GM19395 (cell line): ENCODE results near the gene LMNB1.
"Not testable (repeated sequence)": the region's sequence is repeated elsewhere in the genome, so short reads cannot be mapped to it uniquely, and the experiment has no call there.

Experiments used
- ATAC-seq: cut with Tn5 transposase; IDR thresholded peaks from one replicate; pipeline ENCODE4 v1.9.1; 2021; ENCODE audit warnings: mild to moderate bottlenecking, moderate library complexity; ENCODE audit not compliant: unreplicated experiment

The LMNB1 gene

DNA sequence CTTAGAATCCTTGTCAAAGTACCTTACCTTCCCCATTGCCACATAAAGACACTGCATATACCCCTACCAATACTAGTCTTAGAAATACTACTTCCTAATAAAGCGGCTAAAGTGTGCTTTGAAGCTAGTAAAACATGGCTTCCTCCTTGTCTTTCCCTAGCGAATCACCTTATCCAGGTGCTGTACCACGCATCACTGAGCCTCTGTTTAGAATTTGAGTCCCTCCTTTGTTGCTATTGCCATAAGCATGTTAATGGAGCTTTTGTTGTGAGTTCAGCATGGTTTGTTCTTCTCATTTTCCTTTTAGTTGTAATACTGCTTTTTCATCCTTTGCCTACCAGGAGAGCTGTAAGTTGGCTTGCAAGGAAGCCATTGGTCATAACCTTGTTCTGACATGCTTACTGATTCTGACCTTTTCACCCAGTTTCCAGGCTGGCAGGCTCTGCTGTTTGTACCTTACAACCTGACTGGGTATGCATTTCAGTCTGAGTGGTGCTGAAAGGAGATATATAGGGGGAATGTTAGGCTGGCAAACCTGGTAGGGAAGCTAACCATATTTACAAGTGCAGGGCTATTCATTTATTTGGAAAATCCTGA is 49.8 kb downstream of the LMNB1 start:
- no peak for ATAC-seq

DNA sequence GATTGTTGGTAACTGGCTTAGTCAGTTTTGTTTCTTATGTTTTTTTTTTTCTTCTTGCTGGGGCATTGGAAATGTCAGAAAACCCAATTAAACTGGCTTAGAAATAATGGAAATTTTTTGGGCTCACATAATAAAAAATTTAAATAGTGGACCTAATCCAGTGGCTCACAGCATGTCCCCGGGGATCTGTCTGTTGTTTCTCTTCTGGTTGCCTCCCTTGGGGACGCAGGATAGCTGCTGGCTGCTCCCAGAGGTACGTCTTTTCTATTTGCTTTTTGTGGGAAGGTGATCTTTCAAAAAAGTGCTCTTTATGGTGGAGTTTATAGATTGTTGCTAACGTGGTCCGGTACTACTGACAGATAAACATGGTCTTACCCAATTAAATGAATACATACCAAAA is 52.2 kb downstream of the LMNB1 start:
- ATAC-seq: no peak

GRCh38 chr5:126830061-126830460 is 53.1 kb downstream of the LMNB1 start:
- ATAC-seq: no peak

DNA sequence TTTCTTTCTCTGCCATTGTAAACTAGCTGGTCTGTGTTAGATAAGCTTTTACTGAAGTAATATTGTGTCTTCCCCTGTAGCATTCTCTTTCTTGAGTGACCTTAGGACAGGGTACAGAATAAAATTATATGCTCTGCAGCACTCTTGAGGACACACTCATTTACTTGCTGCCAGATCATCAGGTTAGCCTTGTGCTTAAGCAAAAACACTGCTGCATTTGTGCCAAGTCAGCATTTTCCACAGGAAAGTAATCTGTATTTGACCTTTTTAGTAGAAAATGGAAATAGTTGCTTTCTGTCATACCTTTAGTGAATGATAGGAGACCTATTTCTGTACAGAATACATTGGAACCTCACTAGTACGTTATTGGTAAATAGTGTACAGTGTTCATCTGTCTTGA is 54.2 kb downstream of the LMNB1 start:
- no peak for ATAC-seq

DNA sequence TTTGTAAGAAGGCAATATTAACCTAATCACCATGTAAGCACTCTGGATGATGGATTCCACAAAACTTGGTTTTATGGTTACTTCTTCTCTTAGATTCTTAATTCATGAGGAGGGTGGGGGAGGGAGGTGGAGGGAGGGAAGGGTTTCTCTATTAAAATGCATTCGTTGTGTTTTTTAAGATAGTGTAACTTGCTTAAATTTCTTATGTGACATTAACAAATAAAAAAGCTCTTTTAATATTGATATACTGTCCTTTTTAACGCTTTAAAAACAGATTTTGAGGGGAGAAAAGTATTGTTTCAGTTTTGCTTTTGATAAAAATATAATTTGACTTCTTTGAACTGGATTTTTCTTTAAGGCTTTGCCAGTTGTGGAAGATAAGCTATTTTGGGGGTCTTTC is 59.8 kb downstream of the LMNB1 start:
- no peak for ATAC-seq

- ATAC-seq: no peak
These were observed 60.3 kb downstream of the LMNB1 start for GRCh38 chr5:126837242-126837641.

- no peak for ATAC-seq
These were observed 61.1 kb downstream of the LMNB1 start for GRCh38 chr5:126837906-126838539.

DNA sequence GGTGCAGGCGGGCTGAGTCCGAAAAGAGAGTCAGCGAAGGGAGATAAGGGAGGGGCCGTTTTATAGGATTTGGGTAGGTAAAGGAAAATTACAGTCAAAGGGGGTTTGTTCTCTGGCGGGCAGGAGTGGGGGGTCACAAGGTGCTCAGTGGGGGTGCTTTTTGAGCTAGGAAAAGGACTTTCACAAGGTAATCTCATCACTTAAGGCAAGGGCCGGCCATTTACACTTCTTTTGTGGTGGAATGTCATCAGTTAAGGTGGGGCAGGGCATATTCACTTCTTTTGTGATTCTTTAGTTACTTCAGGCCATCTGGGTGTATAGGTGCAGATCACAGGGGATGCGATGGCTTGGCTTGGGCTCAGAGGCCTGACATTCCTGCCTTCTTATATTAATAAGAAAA is 62.5 kb downstream of the LMNB1 start:
- ATAC-seq: not testable (repeated sequence)

GRCh38 chr5:126843375-126843774 is 66.4 kb downstream of the LMNB1 start:
- not testable (repeated sequence) for ATAC-seq

GRCh38 chr5:126845470-126846070 is 68.6 kb downstream of the LMNB1 start:
- ATAC-seq: peak; percentile 94

GRCh38 chr5:126846344-126846743 is 69.4 kb downstream of the LMNB1 start:
- no peak for ATAC-seq

DNA sequence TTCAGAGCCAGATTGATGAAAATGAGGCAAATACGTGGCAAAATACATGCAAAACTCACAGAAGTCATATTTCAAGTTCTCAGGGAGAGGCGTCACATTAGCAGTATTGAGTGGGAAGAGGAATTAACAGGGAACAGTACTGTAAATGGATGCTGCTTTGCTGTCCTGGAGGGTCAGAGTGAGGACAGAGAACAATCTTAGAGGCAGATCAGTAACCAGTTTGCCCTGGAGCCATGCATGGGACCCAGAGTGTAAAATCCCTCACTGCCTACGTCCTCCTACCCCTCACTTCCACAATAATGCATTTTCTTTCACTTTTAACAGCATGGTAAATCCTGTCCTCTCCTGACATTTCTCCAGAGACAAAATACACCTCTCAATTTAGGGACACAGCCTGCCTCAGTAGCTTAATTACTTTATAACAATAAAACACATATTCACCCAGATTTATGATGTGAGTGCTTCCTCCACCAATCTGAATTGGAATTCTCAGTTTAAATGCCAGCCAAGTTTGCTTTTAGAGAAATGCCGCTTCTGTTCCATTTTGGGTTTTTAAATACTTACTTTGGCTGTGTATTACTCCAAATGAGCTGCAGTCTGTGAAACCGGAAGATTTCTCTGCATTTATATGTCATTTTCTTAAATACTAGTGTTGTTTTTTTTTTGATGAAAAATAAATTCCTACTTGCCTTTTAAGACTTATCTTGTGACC is 70.0 kb downstream of the LMNB1 start:
- no peak for ATAC-seq

DNA sequence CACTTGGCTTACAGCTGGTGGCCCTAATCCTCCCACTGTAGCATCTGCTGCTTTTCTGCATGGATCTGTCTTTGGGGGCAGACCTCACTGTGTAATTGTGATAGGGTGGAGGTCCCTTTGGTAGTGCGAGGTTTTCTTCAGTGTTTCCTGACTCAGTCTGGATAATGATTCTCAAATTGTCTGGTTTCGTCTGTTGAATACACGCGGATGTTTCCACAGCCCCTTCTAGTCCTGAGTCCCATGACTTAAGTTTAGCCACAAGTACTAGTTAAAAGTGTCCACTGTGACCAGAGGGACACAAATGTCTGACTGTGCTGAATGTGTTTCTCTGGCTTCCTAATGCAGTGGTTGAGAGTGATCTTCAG is 70.5 kb downstream of the LMNB1 start:
- ATAC-seq: no peak

GRCh38 chr5:126847826-126848251 is 70.9 kb downstream of the LMNB1 start:
- ATAC-seq: no peak

DNA sequence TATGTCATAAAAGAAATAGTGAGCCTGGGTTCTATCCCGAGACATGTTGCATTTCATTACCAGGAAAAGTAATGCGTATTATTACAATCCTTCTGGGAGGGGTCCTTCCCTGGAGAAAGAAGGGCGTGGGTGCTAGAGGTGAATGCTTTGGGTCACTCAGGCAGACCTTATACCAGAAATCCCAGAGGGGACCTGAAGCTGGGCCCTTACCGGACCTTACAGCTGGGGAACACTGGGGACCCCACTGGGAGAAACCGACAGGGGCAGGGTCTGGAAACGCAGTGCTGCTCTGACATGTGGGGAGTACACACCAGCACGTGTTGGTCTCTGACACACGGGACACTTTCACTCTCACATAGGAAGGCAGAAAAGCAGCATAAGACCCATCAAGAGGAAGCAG is 71.3 kb downstream of the LMNB1 start:
- ATAC-seq: no peak

DNA sequence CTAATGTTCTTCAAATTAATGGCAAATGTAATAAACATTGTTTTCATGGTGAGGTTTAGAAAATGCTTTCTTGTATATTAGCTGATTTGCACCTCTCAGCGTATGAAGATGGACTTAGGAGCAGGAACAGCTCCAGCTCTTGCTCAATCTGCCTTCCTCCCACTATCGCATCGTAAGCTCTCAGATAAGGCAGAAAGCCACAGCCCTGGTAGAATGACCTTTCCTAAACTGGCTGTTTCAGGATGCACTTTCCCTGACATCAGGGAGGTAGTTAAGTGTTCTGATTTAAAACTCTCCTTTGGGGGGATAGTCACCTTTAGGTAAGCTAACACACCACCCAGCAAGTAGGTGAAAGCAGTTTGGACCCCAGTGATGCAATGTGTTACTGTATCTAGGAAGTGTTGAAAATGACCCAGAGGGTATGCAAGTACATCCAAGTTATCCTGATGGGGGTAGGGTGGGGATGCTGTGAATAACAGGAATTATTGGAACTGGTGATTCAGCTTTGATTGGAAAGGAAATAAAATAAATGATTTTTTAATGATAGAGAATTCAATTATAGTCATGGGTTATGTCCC is 72.3 kb downstream of the LMNB1 start:
- ATAC-seq: no peak

DNA sequence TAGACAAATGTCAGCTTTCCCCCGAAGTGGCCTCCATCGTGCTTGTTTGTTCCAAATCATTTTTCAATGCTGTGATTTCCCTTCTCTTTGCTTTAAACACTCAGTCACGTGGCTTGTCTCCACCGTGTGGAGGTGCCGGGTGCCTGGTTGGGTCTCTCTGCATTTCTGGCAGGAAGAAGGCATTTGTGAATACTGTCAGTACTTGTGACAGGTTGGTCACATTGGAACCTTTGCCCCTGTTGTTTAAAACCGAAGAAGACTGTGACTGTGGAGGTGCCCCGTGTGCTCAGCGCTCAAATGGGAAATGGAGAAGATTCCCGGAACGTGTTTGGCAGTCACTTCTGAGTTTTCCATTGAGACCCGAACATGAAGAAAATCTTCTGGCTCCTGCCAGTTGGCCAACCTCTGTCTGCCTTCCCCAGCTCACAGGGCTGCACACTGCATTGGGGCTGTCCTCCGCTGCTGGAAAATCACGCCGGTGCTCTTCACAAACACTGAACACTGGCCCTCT is 74.6 kb downstream of the LMNB1 start:
- ATAC-seq: no peak

DNA sequence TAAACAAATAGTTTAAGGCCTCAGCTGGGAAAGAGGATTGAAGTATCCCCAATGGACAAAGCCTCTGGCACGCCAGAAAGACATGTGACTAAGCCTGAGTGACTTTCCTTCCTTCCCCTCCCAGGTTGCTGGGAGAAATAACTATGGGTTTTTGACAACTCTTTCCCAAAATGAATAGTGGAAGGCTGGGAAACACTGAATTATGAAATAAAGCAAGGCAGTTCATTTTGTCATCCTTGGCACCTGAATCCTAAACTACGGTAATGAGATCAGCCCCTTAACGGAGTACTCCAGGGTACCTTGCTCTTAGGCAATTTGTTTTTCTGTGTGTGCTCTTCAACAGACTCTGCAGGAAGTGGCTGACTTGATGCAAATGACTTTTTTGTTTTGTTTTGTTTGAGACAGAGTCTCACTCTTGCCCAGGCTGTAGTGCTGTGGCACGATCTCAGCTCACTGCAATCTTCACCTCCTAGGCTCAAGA is 75.2 kb downstream of the LMNB1 start:
- ATAC-seq: peak; percentile 76

- no peak for ATAC-seq
These were observed 75.9 kb downstream of the LMNB1 start for GRCh38 chr5:126852841-126853271.

DNA sequence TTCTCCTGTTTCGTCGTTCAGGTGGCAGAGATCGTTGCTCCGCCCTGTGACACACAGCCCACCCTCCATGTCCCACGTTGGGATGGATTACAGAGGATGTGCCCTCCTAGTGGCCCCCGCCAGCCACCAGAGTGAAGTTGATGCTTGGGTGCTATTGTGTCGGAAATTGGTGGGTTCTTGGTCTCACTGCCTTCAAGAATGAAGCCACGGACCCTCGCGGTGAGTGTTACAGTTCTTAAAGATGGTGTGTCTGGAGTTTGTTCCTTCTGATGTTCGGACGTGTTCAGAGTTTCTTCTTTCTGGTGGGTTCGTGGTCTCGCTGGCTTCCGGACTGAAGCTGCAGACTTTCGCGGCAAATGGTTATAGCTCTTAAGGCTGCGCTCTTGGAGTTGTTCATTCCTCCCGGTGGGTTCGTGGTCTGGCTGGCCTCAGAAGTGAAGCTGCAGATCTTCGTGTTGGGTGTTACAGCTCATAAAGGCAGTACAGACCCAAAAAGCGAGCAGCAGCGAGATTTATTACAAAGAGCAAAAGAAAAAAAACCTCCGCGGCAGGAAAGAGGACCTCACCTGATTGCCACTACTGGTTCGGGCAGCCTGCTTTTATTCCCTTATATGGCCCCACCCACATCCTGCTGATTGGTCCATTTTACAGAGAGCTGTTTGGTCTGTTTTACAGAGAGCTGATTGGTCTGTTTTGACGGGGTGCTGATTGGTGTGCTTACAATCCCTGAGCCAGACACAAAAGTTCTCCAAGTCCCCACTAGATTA is 76.8 kb downstream of the LMNB1 start:
- peak; percentile 47 for ATAC-seq
